Neural cell (in vitro differentiated cells): ENCODE results near the gene OR56A4.

Source experiments
- CTCF ChIP-seq: fragments of 450-650 bp; IDR thresholded peaks from 2 replicates; pipeline ENCODE4 v1.5.1; 2014; ENCODE audit warnings: antibody characterized with exemption, mild to moderate bottlenecking, moderate library complexity; ENCODE audit not compliant: poor library complexity, severe bottlenecking
- EP300 ChIP-seq: fragments of 450-650 bp; conservative IDR thresholded peaks from 2 replicates; pipeline ENCODE4 v1.6.1; 2014; ENCODE audit warnings: antibody characterized with exemption, mild to moderate bottlenecking, moderate library complexity; ENCODE audit not compliant: poor library complexity, severe bottlenecking
- EZH2 ChIP-seq: fragments of 200-600, 300-800 bp; shearing (Covaris generic), sonication (generic); IDR thresholded peaks from 2 replicates; pipeline ENCODE4 v1.6.1; 2014; ENCODE audit warnings: antibody characterized with exemption, low read length, borderline replicate concordance, mild to moderate bottlenecking; ENCODE audit not compliant: insufficient read depth, poor library complexity, severe bottlenecking
- POLR2AphosphoS5 ChIP-seq: IDR thresholded peaks from 2 replicates; pipeline ENCODE4 v1.6.1; 2012
- RAD21 ChIP-seq: fragments of 450-650 bp; conservative IDR thresholded peaks from 2 replicates; pipeline ENCODE4 v1.6.1; 2014; ENCODE audit warnings: antibody characterized with exemption, mild to moderate bottlenecking, moderate library complexity
- REST ChIP-seq: IDR thresholded peaks from 2 replicates; pipeline ENCODE4 v1.6.1; 2012; ENCODE audit warnings: borderline replicate concordance
- SMC3 ChIP-seq: fragments of 450-650 bp; conservative IDR thresholded peaks from 2 replicates; pipeline ENCODE4 v1.6.1; 2014; ENCODE audit warnings: antibody characterized with exemption, mild to moderate bottlenecking, moderate library complexity; ENCODE audit not compliant: poor library complexity
- TAF1 ChIP-seq: IDR thresholded peaks from 2 replicates; pipeline ENCODE4 v1.6.1; 2012; ENCODE audit warnings: low read depth

GRCh38 chr11:6027501-6027900, 20.8 kb upstream of the OR56A4 start:
- TF ChIP-seq CTCF (no peak), POLR2AphosphoS5 (no peak), EP300 (no peak), SMC3 (no peak), RAD21 (no peak), REST (no peak), EZH2 (no peak), TAF1 (no peak)
